GM21717 (cell line): Measurements from ENCODE around the gene AHSG.

ENCODE experiments used
- ATAC-seq: cut with Tn5 transposase; IDR thresholded peaks from one replicate; pipeline ENCODE4 v1.9.1; 2021; ENCODE audit warnings: mild to moderate bottlenecking, moderate library complexity; ENCODE audit not compliant: unreplicated experiment

The AHSG gene

DNA sequence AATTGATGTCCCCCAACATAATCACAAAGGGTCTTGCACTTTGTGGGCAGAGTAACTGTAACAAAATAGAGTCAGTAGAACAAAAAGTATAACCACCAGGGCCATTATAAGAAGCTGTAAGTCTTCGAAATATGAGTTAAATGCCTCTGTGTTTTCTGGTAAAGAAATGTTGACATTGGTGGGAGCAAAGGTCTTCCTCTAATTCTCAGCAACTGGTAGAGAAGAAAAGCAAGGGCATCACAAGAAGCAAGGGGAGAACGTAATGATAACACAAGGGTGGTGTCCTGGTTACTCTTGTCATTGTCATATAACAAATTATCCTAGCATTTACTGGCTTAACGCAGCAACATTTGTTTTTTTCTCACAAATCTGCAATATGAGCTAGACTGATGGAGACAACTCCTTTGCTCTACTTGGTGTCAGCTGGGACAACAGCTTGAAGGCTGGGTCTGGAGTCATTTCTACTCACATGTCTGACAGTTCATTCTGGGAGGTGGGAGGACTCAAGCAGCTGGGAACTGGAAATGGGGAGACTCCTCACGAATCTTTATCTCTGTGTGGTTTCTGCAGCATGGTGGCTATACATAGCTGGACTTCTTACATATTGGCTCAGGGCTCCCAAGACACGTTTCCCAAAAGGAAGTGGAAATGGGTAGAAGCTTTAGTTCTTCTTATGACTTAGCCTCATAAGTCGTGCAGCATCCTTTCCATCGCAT lies 22.1 kb upstream of the AHSG start:
- ATAC-seq, result no peak

GRCh38 chr3:186592682-186593081 lies 20.2 kb upstream of the AHSG start:
- ATAC-seq, result no peak

DNA sequence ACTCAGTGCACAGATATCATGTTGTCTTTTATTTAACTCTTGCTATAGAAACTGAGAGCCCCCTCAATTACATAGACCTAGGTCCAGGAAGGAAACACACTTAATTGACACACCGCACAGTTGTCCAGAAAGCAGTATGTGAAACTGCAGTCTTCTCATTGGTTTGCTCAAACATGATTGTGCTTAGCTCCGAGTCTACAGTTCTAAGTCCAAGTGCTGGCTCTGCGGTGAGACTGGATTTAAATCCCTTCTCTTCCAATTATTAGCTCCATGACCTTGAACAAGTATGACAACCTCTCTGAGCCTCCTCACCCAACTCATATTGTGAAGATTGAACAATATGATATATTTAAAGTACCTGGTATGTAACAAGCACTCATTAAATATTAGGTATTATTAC lies 19.0 kb upstream of the AHSG start:
- no peak for ATAC-seq

DNA sequence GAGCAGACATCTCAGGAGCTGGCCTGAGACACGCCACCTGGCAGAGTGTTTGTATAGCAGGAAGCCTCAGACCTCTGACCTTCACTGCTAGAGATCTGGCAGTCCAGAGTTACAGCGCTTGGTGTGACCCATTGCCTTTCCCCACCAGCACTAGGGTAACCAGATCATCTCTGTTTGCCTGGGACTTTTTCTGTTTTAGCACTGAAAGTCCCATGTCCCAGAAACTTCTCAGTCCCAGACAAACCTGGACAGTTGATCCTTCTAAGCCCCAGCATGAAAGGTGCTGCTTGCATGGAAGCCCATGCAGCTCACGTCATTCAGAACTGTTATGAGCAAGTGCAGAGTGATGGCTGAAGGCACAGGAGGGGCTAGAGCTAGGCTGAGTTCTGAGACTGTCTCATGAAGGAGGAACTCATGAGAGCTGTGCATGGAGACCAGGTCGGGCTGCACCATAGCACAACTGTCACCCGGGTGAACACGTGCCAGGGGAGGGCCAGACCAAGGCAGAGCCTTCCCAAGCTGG lies 18.2 kb upstream of the AHSG start:
- ATAC-seq, result no peak

DNA sequence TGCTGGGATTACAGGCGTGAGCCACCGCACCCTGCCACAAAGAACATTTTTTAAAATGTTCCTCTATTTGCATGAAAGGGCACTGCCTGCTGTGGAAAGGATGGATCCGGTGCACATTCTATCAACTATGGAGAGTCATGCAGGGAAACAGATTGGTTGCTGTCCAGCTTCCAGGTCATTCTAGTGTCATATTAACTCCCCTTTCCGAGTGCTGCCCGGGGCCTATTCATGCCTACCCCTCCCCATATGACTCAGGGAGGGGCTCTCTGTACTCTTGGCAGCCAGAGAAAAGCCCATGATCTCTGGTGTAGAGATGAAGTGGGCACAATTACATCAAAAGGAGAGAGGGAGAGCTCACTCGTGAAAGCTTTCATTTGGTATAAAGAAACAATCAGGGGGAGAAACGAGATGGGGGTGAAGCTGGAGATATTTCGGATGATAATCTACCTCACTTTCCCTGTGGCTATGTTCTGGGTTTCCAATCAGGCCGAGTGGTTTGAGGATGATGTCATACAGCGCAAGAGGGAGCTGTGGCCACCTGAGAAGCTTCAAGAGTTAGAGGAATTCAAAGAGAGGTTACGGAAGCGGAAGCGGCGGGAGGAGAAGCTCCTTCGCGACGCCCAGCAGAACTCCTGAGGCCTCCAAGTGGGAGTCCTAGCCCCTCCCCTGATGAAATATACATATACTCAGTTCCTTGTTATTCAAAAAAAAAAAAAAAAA lies 16.1 kb upstream of the AHSG start:
- ATAC-seq, result no peak

DNA sequence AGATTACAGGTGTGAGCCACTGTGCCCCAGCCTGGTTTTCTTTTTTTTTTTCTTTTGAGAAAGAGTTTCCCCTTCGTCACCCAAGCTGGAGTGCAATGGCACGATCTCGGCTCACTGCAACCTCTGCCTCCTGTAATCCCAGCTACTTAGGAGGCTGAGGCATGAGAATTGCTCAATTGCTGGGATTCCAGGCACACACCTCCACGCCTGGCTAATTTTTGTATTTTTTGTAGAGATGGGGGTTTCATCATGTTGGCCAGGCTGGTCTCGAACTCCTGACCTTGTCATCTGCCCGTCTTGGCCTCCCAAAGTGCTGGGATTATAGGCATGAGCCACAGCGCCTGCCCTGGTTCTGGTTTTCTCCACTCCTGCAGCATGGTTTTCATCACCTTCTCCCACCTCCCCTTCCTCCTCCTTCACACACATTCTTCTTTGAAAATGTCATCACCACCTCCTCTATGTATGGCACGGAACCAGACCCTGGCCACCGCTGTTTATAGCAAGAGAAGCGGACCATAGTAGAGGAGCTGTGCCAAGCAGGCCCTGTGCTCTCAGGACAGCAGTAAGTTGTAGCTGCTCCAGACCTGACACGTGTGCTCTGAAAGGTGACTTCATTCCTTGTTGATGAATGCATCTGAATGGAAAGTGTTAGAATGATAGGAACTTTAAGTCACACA lies 14.6 kb upstream of the AHSG start:
- ATAC-seq, result no peak

GRCh38 chr3:186598794-186599141 lies 14.1 kb upstream of the AHSG start:
- no peak for ATAC-seq

DNA sequence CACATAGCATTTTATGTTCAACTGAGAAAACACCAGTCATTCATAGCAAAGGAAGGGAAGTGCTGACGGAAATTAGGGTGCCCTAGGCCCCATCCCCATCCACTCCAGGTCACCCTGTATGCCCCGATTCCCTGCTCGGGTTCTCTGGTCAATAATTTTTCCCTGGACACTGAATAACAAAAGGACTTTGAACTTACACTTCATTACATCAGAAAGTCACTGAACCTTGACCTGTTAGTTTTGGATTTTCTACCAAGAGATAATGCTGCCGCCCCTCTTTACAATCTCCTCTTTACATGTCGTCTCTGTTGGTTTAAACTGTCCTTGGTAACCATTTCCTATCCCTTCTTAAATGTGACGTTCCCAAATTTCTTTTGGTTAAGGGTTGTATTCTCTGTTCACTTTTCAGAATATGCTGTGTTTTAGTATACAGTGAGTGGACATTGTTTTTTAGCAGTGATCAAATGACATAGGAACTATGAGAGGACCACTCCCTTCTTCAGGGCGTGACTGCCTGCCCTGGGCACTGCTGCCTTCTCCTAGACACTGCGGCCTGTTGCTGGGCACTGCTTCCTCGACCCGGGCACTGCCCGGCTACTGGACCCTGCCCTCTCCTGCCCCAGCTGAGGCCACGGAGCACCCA lies 13.6 kb upstream of the AHSG start:
- ATAC-seq, result no peak

DNA sequence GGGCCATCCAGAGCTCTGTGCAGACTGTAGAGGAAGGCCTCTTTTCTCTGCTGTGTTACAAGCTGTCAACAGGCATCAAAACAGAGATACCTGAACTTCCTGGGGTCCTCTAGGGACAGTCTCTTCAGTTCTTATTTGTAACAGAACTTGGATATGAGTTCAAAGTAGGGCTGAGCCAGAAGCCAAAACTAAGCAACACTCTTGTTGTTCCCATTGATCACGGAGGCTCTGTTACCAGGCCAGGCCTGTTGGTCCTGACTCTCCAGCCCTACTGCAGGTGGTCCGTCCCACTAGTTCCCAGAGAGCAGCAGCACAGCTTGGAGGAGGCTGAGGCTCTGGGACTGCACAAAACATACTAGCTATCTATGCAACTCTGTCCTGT lies 13.1 kb upstream of the AHSG start:
- no peak for ATAC-seq

- ATAC-seq, result no peak
Observed at GRCh38 chr3:186600896-186601295, 12.0 kb upstream of the AHSG start.

DNA sequence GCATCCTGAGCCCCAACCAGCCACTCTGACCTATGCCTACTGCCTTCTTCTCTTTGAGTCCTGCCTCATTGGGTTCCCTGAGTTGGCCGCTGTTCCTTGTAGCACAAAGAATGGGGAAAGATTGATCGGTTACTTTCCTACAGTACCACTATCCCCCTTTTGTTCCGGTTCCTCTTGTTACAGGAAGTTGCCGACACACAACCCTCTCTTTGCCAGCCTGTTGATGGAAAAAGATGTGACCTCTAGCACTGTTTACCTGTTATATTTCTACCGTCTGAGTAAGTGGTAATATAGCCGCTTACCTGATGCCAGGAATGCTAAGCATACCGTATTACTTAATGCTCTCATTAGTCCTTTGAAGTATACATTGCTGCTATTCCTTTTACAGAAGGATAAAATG lies 9.7 kb upstream of the AHSG start:
- ATAC-seq, result no peak

- ATAC-seq, result no peak
Observed at GRCh38 chr3:186605078-186605477, 7.8 kb upstream of the AHSG start.

- ATAC-seq, result no peak
Observed at GRCh38 chr3:186605561-186606545, 7.0 kb upstream of the AHSG start.

GRCh38 chr3:186608624-186609215 lies 4.1 kb upstream of the AHSG start:
- ATAC-seq, result no peak

- no peak for ATAC-seq
Observed at GRCh38 chr3:186609247-186609868, 3.5 kb upstream of the AHSG start.

- no peak for ATAC-seq
Observed at GRCh38 chr3:186612065-186612464, 795 bp upstream of the AHSG start.

DNA sequence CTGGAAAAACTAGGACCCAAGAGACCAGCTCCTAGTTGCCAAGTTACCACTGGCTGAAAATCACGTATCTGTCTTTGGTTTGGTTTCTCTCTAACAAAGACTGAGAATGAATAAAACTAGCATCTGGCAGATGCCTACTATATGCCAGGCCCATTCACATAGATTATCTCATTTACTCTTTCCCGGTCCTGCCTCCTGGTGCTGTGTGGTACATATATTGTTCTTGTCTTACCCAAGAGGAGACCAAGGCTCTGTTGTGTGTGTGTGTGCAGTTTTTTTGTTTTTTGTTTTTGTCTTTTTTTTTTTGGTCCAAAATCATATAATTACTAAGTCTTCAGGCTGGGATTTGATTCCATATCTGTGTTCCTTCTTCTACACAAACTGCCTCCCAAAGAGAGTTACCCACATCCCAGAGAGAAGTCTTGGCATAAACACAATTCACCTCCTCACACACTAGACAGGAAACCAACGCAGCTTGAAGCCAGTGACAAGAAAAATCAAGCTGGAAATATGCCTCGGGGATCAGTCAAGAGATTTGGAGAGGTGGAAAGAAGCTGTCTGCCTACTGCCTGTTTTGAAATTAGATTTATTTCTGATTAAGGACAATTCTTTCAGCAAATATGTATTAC lies 891 bp downstream of the AHSG start:
- ATAC-seq, result no peak

DNA sequence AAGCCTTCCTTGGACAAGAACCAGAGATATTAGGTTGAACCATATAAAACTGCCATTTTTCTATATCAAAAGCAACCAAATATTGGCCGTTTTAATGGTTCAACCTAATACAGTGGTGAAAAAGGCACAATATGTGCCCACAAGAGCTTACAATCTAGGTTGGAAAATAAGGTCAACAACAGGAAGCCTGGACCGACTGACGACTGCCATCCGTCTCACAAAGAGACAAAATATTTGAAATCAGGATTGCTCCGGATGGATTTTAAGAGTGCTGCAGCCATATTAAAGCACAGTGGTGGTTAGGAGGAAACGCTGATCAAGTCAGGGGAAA lies 1.4 kb downstream of the AHSG start:
- ATAC-seq, result no peak
